Omental fat pad (tissue), 4 donors: ENCODE results near the gene OR6V1. TPM values are rescaled to one million over a fixed set of nuclear protein-coding genes. Genes with fewer than 3 reads are reported as not detected.

Experiments used
- ATAC-seq: fragments of 150-250 bp; one replicate; pipeline ENCODE4 v1.9.1; 2016; ENCODE audit warnings: mild to moderate bottlenecking, moderate library complexity; ENCODE audit not compliant: low FRiP score
- DNase-seq: peaks from one replicate; pipeline ENCODE4 v3.0.0-alpha.2; 2019; ENCODE audit warnings: low spot score
- total RNA-seq, 4 donors: library from RNA; depleted of rRNA; stranded (reverse); fragments of >200 nt; gene quantifications; one replicate each; pipeline ENCODE4 v1.1.0, GENCODE V29; 2016
- TF ChIP-seq, protein P1 (sequence below), 3 donors: fragments of 450-650 bp; IDR thresholded peaks; one replicate each; pipeline ENCODE4 v1.5.1; 2016 to 2017; ENCODE audit warnings: antibody characterized with exemption in 3 of 3, mild to moderate bottlenecking in 3 of 3, moderate library complexity in 2 of 3

OR6V1 gene
- total RNA-seq, 4 donors from 2014 or later: not detected

DNA sequence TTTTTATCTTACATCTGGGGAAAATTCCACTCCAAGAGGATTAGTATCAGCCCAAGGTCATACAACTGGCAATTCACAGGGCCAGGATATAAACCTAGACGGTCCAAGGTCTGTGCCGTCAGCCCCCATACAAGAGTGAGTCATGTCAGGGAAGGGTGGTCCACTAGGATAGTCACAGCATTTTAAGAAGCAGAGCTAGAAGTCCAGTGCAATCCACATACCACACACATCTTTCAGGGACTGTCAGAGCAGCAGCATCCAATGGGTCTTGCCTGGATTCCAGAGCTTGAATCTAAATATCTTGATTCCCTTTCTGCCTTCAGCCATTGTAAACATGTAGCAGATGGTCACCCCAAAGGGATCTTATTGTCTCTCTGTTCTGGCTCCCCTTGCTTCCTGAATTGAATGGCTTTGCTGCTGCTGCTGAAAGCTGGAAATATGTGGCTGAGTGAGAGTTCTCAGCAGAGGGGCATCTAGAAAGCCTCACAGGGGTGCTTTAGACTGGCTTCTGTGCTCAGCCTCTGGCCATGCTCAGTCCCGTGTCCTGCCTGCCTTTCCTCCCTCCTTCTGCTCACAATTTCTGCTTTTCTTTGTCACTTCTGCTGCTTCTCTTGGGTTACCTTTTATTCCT, 9.9 kb upstream of the OR6V1 start:
- DNase-seq: no peak

DNA sequence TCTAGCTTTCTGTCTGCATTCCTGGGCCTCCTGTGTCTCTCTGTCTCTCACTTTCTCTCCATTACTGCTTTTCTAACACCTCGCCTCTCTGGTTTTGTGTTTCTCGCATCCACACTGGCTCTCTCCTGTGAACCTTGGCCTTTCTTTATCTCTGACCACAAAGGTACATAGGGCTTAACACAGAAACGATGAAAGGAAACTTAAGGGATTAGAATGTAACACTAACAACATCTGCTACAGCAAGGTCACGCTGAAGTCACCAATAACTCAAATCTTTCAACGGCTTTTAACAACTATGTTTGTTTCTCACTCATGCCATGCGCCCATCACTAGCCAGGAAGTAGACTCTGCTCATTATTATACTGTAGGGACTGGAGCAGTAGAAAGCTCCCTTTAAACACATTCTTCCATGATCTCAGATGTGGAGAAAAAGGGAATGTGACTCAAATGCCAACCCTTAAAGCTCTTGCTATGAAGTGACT, 9.3 kb upstream of the OR6V1 start:
- TF ChIP-seq, protein P1, sequence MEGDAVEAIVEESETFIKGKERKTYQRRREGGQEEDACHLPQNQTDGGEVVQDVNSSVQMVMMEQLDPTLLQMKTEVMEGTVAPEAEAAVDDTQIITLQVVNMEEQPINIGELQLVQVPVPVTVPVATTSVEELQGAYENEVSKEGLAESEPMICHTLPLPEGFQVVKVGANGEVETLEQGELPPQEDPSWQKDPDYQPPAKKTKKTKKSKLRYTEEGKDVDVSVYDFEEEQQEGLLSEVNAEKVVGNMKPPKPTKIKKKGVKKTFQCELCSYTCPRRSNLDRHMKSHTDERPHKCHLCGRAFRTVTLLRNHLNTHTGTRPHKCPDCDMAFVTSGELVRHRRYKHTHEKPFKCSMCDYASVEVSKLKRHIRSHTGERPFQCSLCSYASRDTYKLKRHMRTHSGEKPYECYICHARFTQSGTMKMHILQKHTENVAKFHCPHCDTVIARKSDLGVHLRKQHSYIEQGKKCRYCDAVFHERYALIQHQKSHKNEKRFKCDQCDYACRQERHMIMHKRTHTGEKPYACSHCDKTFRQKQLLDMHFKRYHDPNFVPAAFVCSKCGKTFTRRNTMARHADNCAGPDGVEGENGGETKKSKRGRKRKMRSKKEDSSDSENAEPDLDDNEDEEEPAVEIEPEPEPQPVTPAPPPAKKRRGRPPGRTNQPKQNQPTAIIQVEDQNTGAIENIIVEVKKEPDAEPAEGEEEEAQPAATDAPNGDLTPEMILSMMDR (IDR thresholded peaks at IDR 0.05): no peak
- ATAC-seq (no peak), DNase-seq (no peak)

More for the DNA sequence above, 9.9 kb upstream of the OR6V1 start:
- TF ChIP-seq, protein P1 (IDR thresholded peaks at IDR 0.05): no peak
- ATAC-seq: no peak

GRCh38 chr7:143043391-143043790, 8.8 kb upstream of the OR6V1 start:
- TF ChIP-seq, protein P1 (IDR thresholded peaks at IDR 0.05): no peak
- DNase-seq (no peak), ATAC-seq (no peak)

- TF ChIP-seq, protein P1 (IDR thresholded peaks at IDR 0.05): no peak
- DNase-seq (no peak), ATAC-seq (no peak)
These were observed 5.7 kb upstream of the OR6V1 start for GRCh38 chr7:143046426-143046851.

GRCh38 chr7:143047326-143047725, 4.8 kb upstream of the OR6V1 start:
- ATAC-seq (no peak), DNase-seq (no peak)
- TF ChIP-seq, protein P1 (IDR thresholded peaks at IDR 0.05): no peak

GRCh38 chr7:143048827-143049226, 3.3 kb upstream of the OR6V1 start:
- TF ChIP-seq, protein P1 (IDR thresholded peaks at IDR 0.05): no peak
- no peak for ATAC-seq
- DNase-seq: no peak

- no peak for ATAC-seq
- DNase-seq: no peak
- TF ChIP-seq, protein P1 (IDR thresholded peaks at IDR 0.05): no peak
These were observed 2.8 kb upstream of the OR6V1 start for GRCh38 chr7:143049362-143049761.
